GM10266 (cell line): ENCODE data around the gene MRPS14.
"Not testable (repeated sequence)": the region's sequence is repeated elsewhere in the genome, so short reads cannot be mapped to it uniquely, and the experiment has no call there.

Source experiments
- DNase-seq: peaks from one replicate; pipeline ENCODE4 v3.0.0; 2012; ENCODE audit errors: extremely low spot score
- TF ChIP-seq, protein P1 (sequence below): IDR thresholded peaks from 2 replicates; pipeline ENCODE4 v1.5.1; 2012; ENCODE audit warnings: mild to moderate bottlenecking, low read depth; ENCODE audit not compliant: control insufficient read depth, insufficient read depth; ENCODE audit errors: missing control alignments

The MRPS14 gene

DNA sequence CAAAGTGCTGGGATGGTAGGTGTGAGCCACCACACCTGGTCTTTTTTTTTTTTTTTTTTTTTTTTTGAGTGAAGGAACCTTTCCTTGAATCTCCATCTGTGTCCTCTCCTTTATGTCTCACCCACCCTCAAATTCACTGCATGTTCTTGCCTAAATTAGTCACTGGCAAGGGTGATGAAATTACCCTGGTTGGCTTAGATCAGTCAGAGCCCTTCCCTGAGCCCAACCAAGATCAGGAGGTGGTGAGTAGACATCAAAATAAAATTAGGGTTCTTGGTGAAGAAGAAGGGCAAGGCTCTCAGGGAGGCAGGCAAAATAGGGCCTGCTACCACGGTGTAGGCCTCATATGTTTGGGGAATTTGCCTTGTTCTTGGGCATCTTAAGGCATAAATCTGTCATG is 39.1 kb upstream of the MRPS14 start:
- TF ChIP-seq, protein P1, sequence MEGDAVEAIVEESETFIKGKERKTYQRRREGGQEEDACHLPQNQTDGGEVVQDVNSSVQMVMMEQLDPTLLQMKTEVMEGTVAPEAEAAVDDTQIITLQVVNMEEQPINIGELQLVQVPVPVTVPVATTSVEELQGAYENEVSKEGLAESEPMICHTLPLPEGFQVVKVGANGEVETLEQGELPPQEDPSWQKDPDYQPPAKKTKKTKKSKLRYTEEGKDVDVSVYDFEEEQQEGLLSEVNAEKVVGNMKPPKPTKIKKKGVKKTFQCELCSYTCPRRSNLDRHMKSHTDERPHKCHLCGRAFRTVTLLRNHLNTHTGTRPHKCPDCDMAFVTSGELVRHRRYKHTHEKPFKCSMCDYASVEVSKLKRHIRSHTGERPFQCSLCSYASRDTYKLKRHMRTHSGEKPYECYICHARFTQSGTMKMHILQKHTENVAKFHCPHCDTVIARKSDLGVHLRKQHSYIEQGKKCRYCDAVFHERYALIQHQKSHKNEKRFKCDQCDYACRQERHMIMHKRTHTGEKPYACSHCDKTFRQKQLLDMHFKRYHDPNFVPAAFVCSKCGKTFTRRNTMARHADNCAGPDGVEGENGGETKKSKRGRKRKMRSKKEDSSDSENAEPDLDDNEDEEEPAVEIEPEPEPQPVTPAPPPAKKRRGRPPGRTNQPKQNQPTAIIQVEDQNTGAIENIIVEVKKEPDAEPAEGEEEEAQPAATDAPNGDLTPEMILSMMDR: no peak
- DNase-seq: no peak

DNA sequence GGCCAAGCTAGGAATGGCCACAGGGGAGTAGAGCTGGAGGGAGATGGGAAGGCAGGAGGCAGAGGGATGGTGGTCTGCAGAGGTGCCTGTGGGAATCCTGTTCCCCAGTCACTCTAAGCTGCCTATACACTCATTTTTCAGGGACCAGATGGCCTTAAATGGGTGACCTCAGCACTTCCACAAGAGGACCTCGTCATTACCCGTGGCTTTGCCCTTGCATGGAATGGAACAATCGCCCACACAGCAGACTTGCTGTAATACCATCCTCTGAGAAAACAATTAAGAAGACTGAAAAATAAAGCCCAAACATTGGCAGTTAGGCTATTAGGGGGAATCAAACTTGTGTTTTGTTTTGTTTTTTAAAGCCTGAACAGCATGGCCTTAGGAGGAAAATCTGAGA is 31.5 kb upstream of the MRPS14 start:
- DNase-seq: no peak
- TF ChIP-seq, protein P1: no peak

DNA sequence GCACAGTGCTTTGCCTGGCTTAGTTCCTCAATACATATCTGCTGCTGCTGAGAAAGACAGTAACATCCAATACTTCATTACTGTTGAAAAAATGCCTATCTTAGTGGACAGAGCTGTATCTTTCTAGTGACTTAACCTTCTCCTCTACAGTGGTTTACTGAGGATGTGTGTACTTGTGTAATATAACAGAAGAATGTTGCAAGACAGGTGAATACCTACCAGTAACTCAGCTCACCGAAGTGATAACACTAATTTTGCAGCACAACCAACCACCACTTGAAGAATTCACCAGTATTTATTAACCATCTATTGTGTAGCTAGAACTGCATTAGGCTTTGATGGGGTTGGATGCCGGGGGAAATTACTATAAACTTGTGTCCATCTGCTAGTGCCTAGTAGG is 27.8 kb upstream of the MRPS14 start:
- TF ChIP-seq, protein P1: no peak
- no peak for DNase-seq

DNA sequence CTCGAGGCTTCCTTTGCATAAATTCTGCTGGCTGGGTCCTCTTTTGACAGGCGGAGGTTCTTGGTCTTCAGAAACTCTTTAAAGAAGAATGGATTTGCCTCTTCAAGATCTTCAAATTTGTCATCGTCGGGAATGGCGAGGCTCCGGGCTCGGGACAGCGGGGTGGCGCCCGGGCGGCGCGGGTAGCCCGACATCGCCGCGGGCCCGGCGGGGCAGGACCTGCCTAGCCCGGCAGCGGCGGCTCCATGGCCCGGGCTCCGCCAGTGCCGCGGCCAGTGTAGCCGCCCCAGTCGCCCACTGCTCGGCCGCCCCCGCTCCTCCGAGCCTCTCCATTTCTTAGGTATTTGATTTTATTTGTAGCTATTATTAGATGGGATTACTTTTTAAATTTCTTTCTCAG is 22.3 kb upstream of the MRPS14 start:
- DNase-seq: no peak
- TF ChIP-seq, protein P1: no peak

DNA sequence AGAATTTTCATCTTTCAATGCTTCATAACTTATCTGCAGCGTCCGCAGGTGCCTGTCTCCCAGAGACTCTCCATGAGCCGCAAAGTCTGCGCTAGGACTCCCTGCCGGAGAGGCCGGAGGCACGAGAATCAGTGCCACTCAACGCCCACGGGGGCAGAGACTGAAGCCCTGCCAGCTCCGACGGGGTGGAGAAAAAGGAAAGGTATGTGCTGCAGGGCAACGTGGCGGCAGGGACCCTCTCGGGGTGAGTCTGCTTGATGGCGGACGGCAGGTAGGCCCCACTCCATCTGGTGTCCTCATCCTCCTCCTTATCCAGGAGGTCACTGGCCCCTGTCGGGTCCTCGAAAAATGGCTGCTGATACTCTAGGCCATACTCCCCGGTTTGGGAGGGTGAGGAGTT is 21.9 kb upstream of the MRPS14 start:
- TF ChIP-seq, protein P1: no peak
- no peak for DNase-seq

DNA sequence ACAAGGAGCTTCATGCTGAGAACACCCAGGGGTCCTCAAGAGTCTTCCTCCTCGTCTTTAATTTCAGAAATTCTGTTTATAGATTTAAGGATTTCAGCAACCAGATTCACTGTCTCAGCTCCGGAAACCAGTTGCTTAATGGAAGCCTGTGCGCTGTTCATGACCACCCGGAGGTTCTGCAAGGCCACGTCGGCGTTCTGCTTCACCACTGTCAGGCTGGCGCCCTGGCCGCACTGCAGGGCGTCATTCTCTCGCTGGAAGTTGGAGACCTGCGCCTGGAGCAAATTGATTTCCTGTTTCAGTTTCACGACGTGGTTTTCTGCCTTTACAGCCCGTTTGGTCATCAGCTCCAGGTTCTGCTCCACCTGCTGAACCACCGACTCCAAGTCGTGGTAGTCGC is 21.4 kb upstream of the MRPS14 start:
- DNase-seq: not testable (repeated sequence)

DNA sequence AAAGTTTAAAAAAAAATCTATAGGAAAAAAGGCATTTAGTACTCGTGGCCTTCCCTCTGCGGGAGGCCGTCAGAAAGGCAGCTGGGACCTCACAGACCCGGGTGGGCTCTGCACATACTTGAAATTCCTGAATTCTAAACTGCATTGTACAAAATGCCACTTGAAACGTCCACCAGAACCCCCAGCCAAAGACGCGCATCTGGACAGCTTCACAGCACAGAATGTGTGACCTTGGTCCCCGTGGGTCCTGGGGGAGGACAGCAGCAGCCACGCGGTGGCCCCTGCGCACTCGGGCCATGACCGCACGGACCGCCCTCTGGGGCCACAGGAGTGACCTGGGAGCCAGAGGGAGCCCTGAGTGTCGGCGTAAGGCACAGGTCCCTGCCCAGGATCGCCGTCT is 20.6 kb upstream of the MRPS14 start:
- TF ChIP-seq, protein P1: no peak
- DNase-seq: no peak

DNA sequence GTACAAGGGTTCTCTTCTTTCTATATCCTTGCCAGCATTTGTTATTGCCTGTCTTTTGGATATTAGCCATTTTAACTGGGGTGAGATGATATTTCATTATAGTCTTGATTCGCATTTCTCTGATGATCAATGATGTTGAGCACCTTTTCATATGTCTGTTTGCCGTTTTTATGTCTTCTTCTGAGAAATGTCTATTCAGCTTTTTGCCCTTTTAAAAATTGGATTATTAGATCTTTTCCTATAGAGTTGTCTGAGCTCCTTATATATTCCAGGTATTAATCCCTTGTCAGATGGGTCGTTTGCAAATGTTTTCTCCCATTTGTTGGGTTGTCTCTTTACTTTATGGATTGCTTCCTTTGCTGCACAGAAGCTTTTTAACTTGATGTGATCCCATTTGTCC is 19.4 kb upstream of the MRPS14 start:
- no peak for DNase-seq
- TF ChIP-seq, protein P1: no peak
